Mammary epithelial cell (primary cell): ENCODE measurements around the gene PLEKHA5.

Experiments
- EZH2 ChIP-seq: IDR thresholded peaks from 2 replicates; pipeline ENCODE4 v1.6.1; 2012; ENCODE audit warnings: low read length, inconsistent platforms, borderline replicate concordance
- TF ChIP-seq, protein P1 (sequence below), 2 donors: IDR thresholded peaks in 1 of 2; conservative IDR thresholded peaks in 1 of 2; 2 replicates each; pipeline ENCODE4 v1.5.1; 2011 to 2012; ENCODE audit warnings: inconsistent platforms in 2 of 2, low read length in 2 of 2, mild to moderate bottlenecking in 2 of 2, control low read depth in 1 of 2, low read depth in 1 of 2; ENCODE audit not compliant: insufficient read depth in 1 of 2; ENCODE audit errors: extremely low read depth in 1 of 2

- TF ChIP-seq, protein P1, sequence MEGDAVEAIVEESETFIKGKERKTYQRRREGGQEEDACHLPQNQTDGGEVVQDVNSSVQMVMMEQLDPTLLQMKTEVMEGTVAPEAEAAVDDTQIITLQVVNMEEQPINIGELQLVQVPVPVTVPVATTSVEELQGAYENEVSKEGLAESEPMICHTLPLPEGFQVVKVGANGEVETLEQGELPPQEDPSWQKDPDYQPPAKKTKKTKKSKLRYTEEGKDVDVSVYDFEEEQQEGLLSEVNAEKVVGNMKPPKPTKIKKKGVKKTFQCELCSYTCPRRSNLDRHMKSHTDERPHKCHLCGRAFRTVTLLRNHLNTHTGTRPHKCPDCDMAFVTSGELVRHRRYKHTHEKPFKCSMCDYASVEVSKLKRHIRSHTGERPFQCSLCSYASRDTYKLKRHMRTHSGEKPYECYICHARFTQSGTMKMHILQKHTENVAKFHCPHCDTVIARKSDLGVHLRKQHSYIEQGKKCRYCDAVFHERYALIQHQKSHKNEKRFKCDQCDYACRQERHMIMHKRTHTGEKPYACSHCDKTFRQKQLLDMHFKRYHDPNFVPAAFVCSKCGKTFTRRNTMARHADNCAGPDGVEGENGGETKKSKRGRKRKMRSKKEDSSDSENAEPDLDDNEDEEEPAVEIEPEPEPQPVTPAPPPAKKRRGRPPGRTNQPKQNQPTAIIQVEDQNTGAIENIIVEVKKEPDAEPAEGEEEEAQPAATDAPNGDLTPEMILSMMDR (conservative IDR thresholded peaks at IDR 0.05 in 1 of 2, IDR thresholded peaks at IDR 0.05 in 1 of 2; ENCODE audit: extremely low read depth in 1 of 2, insufficient read depth in 1 of 2, low read depth in 1 of 2, low read length in 2 of 2), result no peak
- no peak for TF ChIP-seq EZH2
Observed at GRCh38 chr12:19351346-19351745, 221.8 kb downstream of the PLEKHA5 start.
